ENCODE measurements around the gene KLHL18. TPM values are rescaled to one million over a fixed set of nuclear protein-coding genes. Genes with fewer than 3 reads are reported as not detected.

KLHL18 gene
- polyA plus RNA-seq, 2 of the 4 experiments (the other 2 are of a cell fraction): 14.3 to 20.7 TPM

GRCh38 chr3:47370887-47371697 is 88.3 kb downstream of the KLHL18 start (continued):
- TF ChIP-seq, protein P1, sequence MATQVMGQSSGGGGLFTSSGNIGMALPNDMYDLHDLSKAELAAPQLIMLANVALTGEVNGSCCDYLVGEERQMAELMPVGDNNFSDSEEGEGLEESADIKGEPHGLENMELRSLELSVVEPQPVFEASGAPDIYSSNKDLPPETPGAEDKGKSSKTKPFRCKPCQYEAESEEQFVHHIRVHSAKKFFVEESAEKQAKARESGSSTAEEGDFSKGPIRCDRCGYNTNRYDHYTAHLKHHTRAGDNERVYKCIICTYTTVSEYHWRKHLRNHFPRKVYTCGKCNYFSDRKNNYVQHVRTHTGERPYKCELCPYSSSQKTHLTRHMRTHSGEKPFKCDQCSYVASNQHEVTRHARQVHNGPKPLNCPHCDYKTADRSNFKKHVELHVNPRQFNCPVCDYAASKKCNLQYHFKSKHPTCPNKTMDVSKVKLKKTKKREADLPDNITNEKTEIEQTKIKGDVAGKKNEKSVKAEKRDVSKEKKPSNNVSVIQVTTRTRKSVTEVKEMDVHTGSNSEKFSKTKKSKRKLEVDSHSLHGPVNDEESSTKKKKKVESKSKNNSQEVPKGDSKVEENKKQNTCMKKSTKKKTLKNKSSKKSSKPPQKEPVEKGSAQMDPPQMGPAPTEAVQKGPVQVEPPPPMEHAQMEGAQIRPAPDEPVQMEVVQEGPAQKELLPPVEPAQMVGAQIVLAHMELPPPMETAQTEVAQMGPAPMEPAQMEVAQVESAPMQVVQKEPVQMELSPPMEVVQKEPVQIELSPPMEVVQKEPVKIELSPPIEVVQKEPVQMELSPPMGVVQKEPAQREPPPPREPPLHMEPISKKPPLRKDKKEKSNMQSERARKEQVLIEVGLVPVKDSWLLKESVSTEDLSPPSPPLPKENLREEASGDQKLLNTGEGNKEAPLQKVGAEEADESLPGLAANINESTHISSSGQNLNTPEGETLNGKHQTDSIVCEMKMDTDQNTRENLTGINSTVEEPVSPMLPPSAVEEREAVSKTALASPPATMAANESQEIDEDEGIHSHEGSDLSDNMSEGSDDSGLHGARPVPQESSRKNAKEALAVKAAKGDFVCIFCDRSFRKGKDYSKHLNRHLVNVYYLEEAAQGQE (IDR thresholded peaks at IDR 0.05): no peak
- TF ChIP-seq EP300 (IDR thresholded peaks at IDR 0.05): no peak
- no peak for TF ChIP-seq HEYL (CRISPR knock-in tag; IDR thresholded peaks at IDR 0.05)
- no peak for TF ChIP-seq HOXB5 (CRISPR knock-in tag; IDR thresholded peaks at IDR 0.05)
- no peak for TF ChIP-seq CEBPB (IDR thresholded peaks at IDR 0.05)
- no peak for TF ChIP-seq TP53 (CRISPR knock-in tag; IDR thresholded peaks at IDR 0.05)

- CTCF ChIA-PET: no interaction called here
- no peak for DNase-seq (ENCODE audit: low read depth in 1 of 2, low spot score in 1 of 2)
- no peak overlapping the region for H3K4me2 ChIP-seq
- TF ChIP-seq FOSL2 (IDR thresholded peaks at IDR 0.05) (no peak), FOSL2 (CRISPR knock-in tag; IDR thresholded peaks at IDR 0.05) (no peak), RNF2 (IDR thresholded peaks at IDR 0.05; ENCODE audit: borderline replicate concordance, low read depth) (no peak), POLR2AphosphoS2 (conservative IDR thresholded peaks at IDR 0.05; ENCODE audit: low read length) (no peak), BHLHE40 (IDR thresholded peaks at IDR 0.05; ENCODE audit: low read depth, low read length) (no peak), FOXS1 (CRISPR knock-in tag; IDR thresholded peaks at IDR 0.05) (no peak), ZSCAN20 (CRISPR knock-in tag; IDR thresholded peaks at IDR 0.05) (no peak), FOSB (CRISPR knock-in tag; IDR thresholded peaks at IDR 0.05) (no peak), CHD2 (IDR thresholded peaks at IDR 0.05; ENCODE audit: low read length, partially characterized antibody) (no peak), RCOR1 (IDR thresholded peaks at IDR 0.05; ENCODE audit: low read depth, low read length) (no peak), CEBPB (IDR thresholded peaks at IDR 0.05) (no peak), ZFP36 (IDR thresholded peaks at IDR 0.05; ENCODE audit: borderline replicate concordance, partially characterized antibody) (no peak), EHF (CRISPR knock-in tag; IDR thresholded peaks at IDR 0.05) (no peak)
- TF ChIP-seq, protein P2, sequence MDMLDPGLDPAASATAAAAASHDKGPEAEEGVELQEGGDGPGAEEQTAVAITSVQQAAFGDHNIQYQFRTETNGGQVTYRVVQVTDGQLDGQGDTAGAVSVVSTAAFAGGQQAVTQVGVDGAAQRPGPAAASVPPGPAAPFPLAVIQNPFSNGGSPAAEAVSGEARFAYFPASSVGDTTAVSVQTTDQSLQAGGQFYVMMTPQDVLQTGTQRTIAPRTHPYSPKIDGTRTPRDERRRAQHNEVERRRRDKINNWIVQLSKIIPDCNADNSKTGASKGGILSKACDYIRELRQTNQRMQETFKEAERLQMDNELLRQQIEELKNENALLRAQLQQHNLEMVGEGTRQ (IDR thresholded peaks at IDR 0.05): no peak
- no peak for ATAC-seq
- no peak for FAIRE-seq
- no peak overlapping the region for H3K27ac ChIP-seq
- POLR2A ChIA-PET: no interaction called here
- no peak overlapping the region for H3K4me3 ChIP-seq
- H3K9me3 ChIP-seq: no peaks in the 10 kb centered on the region
- no peaks in the 10 kb centered on the region; the same call in 2 of the 3 replicates for H3K4me1 ChIP-seq
These were observed 91.8 kb downstream of the KLHL18 start for GRCh38 chr3:47374587-47374986.

DNA sequence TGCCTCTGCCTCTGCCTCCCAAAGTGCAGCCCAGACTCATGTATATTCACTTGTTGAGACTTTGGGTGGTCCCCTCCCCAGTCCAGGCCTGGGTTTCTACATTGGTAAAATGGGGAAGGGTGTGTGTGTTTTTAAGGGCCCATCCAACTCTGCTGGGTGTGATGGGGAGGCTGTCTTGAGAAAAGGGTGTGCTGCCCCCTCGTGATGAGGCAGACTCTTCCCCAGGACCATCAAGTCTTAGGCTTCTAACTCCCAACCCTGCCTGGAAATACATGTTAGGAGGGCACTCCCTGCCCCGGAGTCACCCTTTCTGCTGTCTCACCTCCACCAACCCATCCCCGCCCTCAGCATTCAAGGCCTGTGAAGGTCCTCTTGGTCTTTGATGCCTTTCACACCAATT is 93.6 kb downstream of the KLHL18 start:
- Histone ChIP-seq H3K4me2 (no peak overlapping the region), H3K27ac (no peak overlapping the region), H3K9me3 (no peaks in the 10 kb centered on the region), H3K4me3 (no peak overlapping the region), H3K4me1 (no peaks in the 10 kb centered on the region; the same call in 2 of the 3 replicates)
- CTCF ChIA-PET: no interaction called here
- POLR2A ChIA-PET: no interaction called here
- no peak for ATAC-seq
- no peak for FAIRE-seq
- 84% methylated on average over 3 of the region's 3 CpGs for WGBS (ENCODE audit: missing lambda C conversion rate)
- DNase-seq (ENCODE audit: low read depth in 1 of 2, low spot score in 1 of 2): no peak
- TF ChIP-seq RFX5 (IDR thresholded peaks at IDR 0.05) (no peak), RAD21 (conservative IDR thresholded peaks at IDR 0.05 in 1 of 2, IDR thresholded peaks at IDR 0.05 in 1 of 2) (no peak), NR3C1 (IDR thresholded peaks at IDR 0.05) (no peak), ESRRA (IDR thresholded peaks at IDR 0.05; ENCODE audit: borderline replicate concordance, low read length) (no peak), ZC3H11A (IDR thresholded peaks at IDR 0.05) (no peak), MAFK (IDR thresholded peaks at IDR 0.05; ENCODE audit: partially characterized antibody) (no peak), GATA3 (IDR thresholded peaks at IDR 0.05; ENCODE audit: borderline replicate concordance) (no peak), FOSL2 (IDR thresholded peaks at IDR 0.05) (no peak), FOSL2 (CRISPR knock-in tag; IDR thresholded peaks at IDR 0.05) (no peak), JUN (IDR thresholded peaks at IDR 0.05) (no peak), RARB (CRISPR knock-in tag; IDR thresholded peaks at IDR 0.05) (no peak), SMC3 (IDR thresholded peaks at IDR 0.05) (no peak), HOXA7 (CRISPR knock-in tag; IDR thresholded peaks at IDR 0.05) (no peak), NFE2L2 (conservative IDR thresholded peaks at IDR 0.05; ENCODE audit: low read length) (no peak), TFCP2L1 (CRISPR knock-in tag; IDR thresholded peaks at IDR 0.05) (no peak), FOXS1 (CRISPR knock-in tag; IDR thresholded peaks at IDR 0.05) (no peak), SREBF2 (IDR thresholded peaks at IDR 0.05) (no peak), NPAS2 (CRISPR knock-in tag; IDR thresholded peaks at IDR 0.05; ENCODE audit: borderline replicate concordance) (no peak)
- TF ChIP-seq, protein P3, sequence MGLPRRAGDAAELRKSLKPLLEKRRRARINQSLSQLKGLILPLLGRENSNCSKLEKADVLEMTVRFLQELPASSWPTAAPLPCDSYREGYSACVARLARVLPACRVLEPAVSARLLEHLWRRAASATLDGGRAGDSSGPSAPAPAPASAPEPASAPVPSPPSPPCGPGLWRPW (IDR thresholded peaks at IDR 0.05): no peak

Data from A549 (cell line).